ENCODE measurements around the gene ADCY5.

- TF ChIP-seq SIN3A (IDR thresholded peaks at IDR 0.05; ENCODE audit: borderline replicate concordance, insufficient read depth, low read length) (no peak), TAF1 (IDR thresholded peaks at IDR 0.05; ENCODE audit: borderline replicate concordance, insufficient read depth, low read length) (no peak), POLR2AphosphoS5 (IDR thresholded peaks at IDR 0.05; ENCODE audit: low read depth, low read length) (no peak), FOXP2 (optimal IDR thresholded peaks at IDR 0.05; ENCODE audit: borderline replicate concordance, extremely low read depth, extremely low read length, insufficient read depth) (no peak), REST (IDR thresholded peaks at IDR 0.05; ENCODE audit: insufficient read depth in 1 of 2, low read depth in 2 of 2, low read length in 2 of 2) (no peak)
Observed at GRCh38 chr3:123283657-123284398, 165.1 kb downstream of the ADCY5 start.

Measured in PFSK-1 (cell line).